GM19043 (cell line): ENCODE measurements around the gene ABCF3.

Experiments
- ATAC-seq: cut with Tn5 transposase; IDR thresholded peaks from one replicate; pipeline ENCODE4 v1.9.1; 2021; ENCODE audit warnings: low read depth; ENCODE audit not compliant: unreplicated experiment

ABCF3 gene

DNA sequence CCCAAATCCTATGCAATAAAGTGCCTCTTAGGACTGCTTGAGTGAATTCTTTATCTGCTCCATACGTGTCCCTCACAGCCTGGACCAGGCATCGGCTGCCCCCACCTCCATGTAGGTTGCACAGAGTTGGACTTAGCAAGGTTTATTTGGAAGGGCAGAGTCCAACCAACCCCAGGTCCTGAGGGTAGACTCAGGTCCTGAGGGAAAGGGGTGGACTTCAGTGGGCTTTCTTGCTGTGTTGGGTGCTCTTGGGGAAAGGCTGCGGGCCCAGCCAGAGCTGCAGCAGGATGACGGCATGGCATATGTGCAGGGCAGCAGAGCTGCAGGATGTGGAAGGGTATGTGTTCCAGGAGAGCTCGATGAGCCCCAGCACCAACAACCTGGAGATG lies 56.3 kb downstream of the ABCF3 start:
- no peak for ATAC-seq
